Upper lobe of right lung (tissue), 1 donor: ENCODE results near the gene KLHL33. TPM values are rescaled to one million over a fixed set of nuclear protein-coding genes. Genes with fewer than 3 reads are reported as not detected.

Source experiments
- ATAC-seq: fragments of 200-7000 bp; cut with Tn5 transposase; one replicate; pipeline ENCODE4 v1.9.1; 2020; ENCODE audit warnings: mild to moderate bottlenecking, moderate library complexity
- DNase-seq: peaks from one replicate; pipeline ENCODE4 v3.0.0-alpha.2; 2020
- H3K27ac ChIP-seq: fragments of 200-600 bp; one replicate; pipeline ENCODE4 v1.8.0; 2022
- H3K27me3 ChIP-seq: fragments of 200-600 bp; one replicate; pipeline ENCODE4 v1.8.0; 2022; ENCODE audit warnings: mild to moderate bottlenecking
- H3K36me3 ChIP-seq: fragments of 200-600 bp; one replicate; pipeline ENCODE4 v1.8.0; 2022
- H3K4me1 ChIP-seq: fragments of 200-600 bp; one replicate; pipeline ENCODE4 v1.8.0; 2022
- H3K4me3 ChIP-seq: fragments of 200-600 bp; one replicate; pipeline ENCODE4 v1.8.0; 2022; ENCODE audit warnings: mild to moderate bottlenecking
- H3K9me3 ChIP-seq: fragments of 200-600 bp; one replicate; pipeline ENCODE4 v1.8.0; 2022
- CTCF ChIP-seq: fragments of 200-600 bp; IDR thresholded peaks from one replicate; pipeline ENCODE4 v1.8.0; 2022; ENCODE audit warnings: antibody characterized with exemption
- intact Hi-C: fragments of 100-400 bp; cut with DNase I; formaldehyde crosslinking; loops from one replicate; pipeline ENCODE4 v1.11.0; 2022
- total RNA-seq: library from RNA; stranded (reverse); fragmentation: NEBNext Ultra II Directional; extraction: Animal tissue kit (Norgen Biotek cat#: 25700); gene quantifications from one replicate; pipeline ENCODE4 v1.2.1, GENCODE V29; 2021
- donor health status: DM: no; HTN: yes; CAD: no; lungs with severe emphysema.

Gene KLHL33
- total RNA-seq, 1 donor from 2014 or later: 0.29 TPM

- intact Hi-C loops: no loop called here
- Histone ChIP-seq H3K36me3 (peaks cover 97% of the 10 kb centered on the region), H3K9me3 (no peaks in the 10 kb centered on the region), H3K4me3 (no peak overlapping the region), H3K4me1 (no peaks in the 10 kb centered on the region), H3K27me3 (no peaks in the 10 kb centered on the region), H3K27ac (no peak overlapping the region)
- ATAC-seq: no peak
- TF ChIP-seq CTCF: no peak
- no peak for DNase-seq
Observed at GRCh38 chr14:20376071-20376588, 59.8 kb downstream of the KLHL33 start.

Other genes starting within 250 kb of the KLHL33 start
- gene OR11G2, start 245.3 kb downstream of the KLHL33 start, total RNA-seq: not detected
- not detected for gene OR11H6, start 212.5 kb downstream of the KLHL33 start, total RNA-seq
- not detected for gene OR11H7, start 207.2 kb downstream of the KLHL33 start, total RNA-seq
- gene OR11H4, start 196.9 kb downstream of the KLHL33 start, total RNA-seq: not detected
- gene TTC5, start 130.2 kb downstream of the KLHL33 start, total RNA-seq: 15.6 TPM
- 37.9 TPM for gene CCNB1IP1, start 102.9 kb downstream of the KLHL33 start, total RNA-seq
- 15.6 TPM for gene PARP2, start 92.5 kb downstream of the KLHL33 start, total RNA-seq
- gene TEP1, start 22.7 kb downstream of the KLHL33 start, total RNA-seq: 48.9 TPM
- 33.8 TPM for gene OSGEP, start 18.6 kb upstream of the KLHL33 start, total RNA-seq
- gene APEX1, start 19.1 kb upstream of the KLHL33 start, total RNA-seq: 101 TPM
- gene PIP4P1, start 25.3 kb upstream of the KLHL33 start, total RNA-seq: 40.2 TPM
- gene PNP, start 33.2 kb upstream of the KLHL33 start, total RNA-seq: 32.8 TPM
- 0.58 TPM for gene RNASE10, start 69.4 kb upstream of the KLHL33 start, total RNA-seq
- gene RNASE9, start 124.9 kb upstream of the KLHL33 start, total RNA-seq: not detected
- gene RNASE11, start 151.8 kb upstream of the KLHL33 start, total RNA-seq: not detected
- gene RNASE12, start 155.2 kb upstream of the KLHL33 start, total RNA-seq: not detected
- not detected for gene OR6S1, start 205.5 kb upstream of the KLHL33 start, total RNA-seq
- gene RNASE4, start 248.4 kb upstream of the KLHL33 start, total RNA-seq: 42.5 TPM